ENCODE measurements around the gene SUPV3L1. TPM values are rescaled to one million over a fixed set of nuclear protein-coding genes. Genes with fewer than 3 reads are reported as not detected.

The SUPV3L1 gene
- 10 to 100 TPM; 14.1 to 21.7 TPM for total RNA-seq
- polyA plus RNA-seq, result 10 to 100 TPM; 14.5 to 20.6 TPM

DNA sequence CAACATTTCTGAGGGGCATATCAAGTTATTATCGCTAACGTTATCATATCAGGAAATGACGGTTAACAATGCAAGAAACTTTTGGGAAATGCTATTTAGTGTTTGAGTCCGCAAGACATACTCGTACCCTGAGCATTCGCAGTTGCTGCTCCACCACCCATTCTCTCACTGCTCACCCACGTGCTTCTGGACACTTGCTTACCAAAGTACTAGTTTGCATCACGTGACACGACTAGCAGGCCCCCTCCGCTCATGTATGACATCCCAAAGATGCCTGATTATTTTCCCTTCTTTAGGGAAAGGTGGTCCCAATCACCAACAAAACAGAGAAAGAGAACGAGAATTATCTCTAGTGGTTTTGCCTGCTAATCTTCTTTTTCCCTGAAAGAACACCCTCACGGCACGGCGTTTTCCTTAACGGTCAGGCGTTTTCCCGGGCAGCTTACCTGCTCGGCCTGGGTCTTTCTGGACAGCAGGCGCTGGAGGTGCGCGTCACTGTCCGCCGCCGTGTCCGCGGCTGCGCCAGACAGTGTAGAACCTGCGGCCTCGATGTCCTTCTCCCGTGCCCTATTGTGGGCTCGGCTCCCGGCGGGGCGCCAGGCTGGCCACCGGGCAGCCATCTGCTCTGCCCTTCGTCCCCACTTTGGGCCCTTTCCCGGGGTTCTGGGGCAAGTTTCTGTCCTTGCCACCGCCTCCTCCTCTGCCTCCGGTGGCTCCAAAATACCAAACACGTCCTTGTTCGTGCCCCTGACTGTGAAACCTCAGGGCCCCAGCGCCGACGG is at the start of gene SUPV3L1:
TSS of gene SUPV3L1 (plus strand) at position 492 of the 782 bp plus-strand sequence. CDS start at position 550, 58 bp downstream.
- peak; percentile 93 for DNase-seq (ENCODE audit: low spot score)
- no peaks in the 10 kb centered on the region for H3K27me3 ChIP-seq (ENCODE audit: control insufficient read depth in 4 of 4, insufficient read depth in 4 of 4, low read length in 3 of 4)
- peak within 1 kb of the TSS; percentile 73 to 99 (median 93) for H3K4me3 ChIP-seq (ENCODE audit: low read depth in 1 of 3, low read length in 3 of 3)
- H3K36me3 ChIP-seq (ENCODE audit: control insufficient read depth in 4 of 4, insufficient read depth in 3 of 4, low read depth in 1 of 4, low read length in 3 of 4), result peaks cover 0 to 5% (median 0%) of the 10 kb centered on the region in 4 donors
- under 1% methylated on average over 44 of the region's 44 CpGs for WGBS
- H3K9ac ChIP-seq (ENCODE audit: low read depth in 1 of 2, low read length in 2 of 2), result peak within 1 kb of the TSS; percentile 91 to 96
- peak within 1 kb of the TSS; percentile 83 to 92 for H3K27ac ChIP-seq (ENCODE audit: low read depth in 1 of 2, low read length in 2 of 2)
- no peaks in the 10 kb centered on the region for H3K9me3 ChIP-seq (ENCODE audit: control insufficient read depth in 4 of 4, low read length in 3 of 4)
- TF ChIP-seq, protein P1, sequence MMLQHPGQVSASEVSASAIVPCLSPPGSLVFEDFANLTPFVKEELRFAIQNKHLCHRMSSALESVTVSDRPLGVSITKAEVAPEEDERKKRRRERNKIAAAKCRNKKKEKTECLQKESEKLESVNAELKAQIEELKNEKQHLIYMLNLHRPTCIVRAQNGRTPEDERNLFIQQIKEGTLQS (IDR thresholded peaks at IDR 0.05), result peak; percentile 70
- TF ChIP-seq, protein P2, sequence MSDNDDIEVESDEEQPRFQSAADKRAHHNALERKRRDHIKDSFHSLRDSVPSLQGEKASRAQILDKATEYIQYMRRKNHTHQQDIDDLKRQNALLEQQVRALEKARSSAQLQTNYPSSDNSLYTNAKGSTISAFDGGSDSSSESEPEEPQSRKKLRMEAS (IDR thresholded peaks at IDR 0.05), result peak; percentile 99
- TF ChIP-seq FOXA2 (IDR thresholded peaks at IDR 0.05) (no peak), SP1 (IDR thresholded peaks at IDR 0.05) (peak; percentile 77), GABPA (IDR thresholded peaks at IDR 0.05 in 1 of 2, conservative IDR thresholded peaks at IDR 0.05 in 1 of 2) (peak in 1 of 2 donors; percentile 61), HNF4A (conservative IDR thresholded peaks at IDR 0.05) (peak; percentile 45 to 52), RXRA (IDR thresholded peaks at IDR 0.05) (peak; percentile 28 to 41), NR2F2 (IDR thresholded peaks at IDR 0.05) (no peak), EGR1 (IDR thresholded peaks at IDR 0.05; ENCODE audit: low read depth in 2 of 2) (peak in 1 of 2 donors; percentile 46), HNF4G (IDR thresholded peaks at IDR 0.05) (no peak), JUND (IDR thresholded peaks at IDR 0.05) (peak; percentile 45 to 58), YY1 (IDR thresholded peaks at IDR 0.05) (peak; percentile 69), RAD21 (IDR thresholded peaks at IDR 0.05) (peak; percentile 30 to 32), TAF1 (conservative IDR thresholded peaks at IDR 0.05) (peak; percentile 92), FOXA1 (IDR thresholded peaks at IDR 0.05) (peak; percentile 37)
- TF ChIP-seq, protein P3, sequence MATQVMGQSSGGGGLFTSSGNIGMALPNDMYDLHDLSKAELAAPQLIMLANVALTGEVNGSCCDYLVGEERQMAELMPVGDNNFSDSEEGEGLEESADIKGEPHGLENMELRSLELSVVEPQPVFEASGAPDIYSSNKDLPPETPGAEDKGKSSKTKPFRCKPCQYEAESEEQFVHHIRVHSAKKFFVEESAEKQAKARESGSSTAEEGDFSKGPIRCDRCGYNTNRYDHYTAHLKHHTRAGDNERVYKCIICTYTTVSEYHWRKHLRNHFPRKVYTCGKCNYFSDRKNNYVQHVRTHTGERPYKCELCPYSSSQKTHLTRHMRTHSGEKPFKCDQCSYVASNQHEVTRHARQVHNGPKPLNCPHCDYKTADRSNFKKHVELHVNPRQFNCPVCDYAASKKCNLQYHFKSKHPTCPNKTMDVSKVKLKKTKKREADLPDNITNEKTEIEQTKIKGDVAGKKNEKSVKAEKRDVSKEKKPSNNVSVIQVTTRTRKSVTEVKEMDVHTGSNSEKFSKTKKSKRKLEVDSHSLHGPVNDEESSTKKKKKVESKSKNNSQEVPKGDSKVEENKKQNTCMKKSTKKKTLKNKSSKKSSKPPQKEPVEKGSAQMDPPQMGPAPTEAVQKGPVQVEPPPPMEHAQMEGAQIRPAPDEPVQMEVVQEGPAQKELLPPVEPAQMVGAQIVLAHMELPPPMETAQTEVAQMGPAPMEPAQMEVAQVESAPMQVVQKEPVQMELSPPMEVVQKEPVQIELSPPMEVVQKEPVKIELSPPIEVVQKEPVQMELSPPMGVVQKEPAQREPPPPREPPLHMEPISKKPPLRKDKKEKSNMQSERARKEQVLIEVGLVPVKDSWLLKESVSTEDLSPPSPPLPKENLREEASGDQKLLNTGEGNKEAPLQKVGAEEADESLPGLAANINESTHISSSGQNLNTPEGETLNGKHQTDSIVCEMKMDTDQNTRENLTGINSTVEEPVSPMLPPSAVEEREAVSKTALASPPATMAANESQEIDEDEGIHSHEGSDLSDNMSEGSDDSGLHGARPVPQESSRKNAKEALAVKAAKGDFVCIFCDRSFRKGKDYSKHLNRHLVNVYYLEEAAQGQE (IDR thresholded peaks at IDR 0.05), result peak; percentile 26
- TF ChIP-seq, protein P4, sequence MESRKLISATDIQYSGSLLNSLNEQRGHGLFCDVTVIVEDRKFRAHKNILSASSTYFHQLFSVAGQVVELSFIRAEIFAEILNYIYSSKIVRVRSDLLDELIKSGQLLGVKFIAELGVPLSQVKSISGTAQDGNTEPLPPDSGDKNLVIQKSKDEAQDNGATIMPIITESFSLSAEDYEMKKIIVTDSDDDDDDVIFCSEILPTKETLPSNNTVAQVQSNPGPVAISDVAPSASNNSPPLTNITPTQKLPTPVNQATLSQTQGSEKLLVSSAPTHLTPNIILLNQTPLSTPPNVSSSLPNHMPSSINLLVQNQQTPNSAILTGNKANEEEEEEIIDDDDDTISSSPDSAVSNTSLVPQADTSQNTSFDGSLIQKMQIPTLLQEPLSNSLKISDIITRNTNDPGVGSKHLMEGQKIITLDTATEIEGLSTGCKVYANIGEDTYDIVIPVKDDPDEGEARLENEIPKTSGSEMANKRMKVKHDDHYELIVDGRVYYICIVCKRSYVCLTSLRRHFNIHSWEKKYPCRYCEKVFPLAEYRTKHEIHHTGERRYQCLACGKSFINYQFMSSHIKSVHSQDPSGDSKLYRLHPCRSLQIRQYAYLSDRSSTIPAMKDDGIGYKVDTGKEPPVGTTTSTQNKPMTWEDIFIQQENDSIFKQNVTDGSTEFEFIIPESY (IDR thresholded peaks at IDR 0.05), result peak; percentile 67
- TF ChIP-seq, protein P5, sequence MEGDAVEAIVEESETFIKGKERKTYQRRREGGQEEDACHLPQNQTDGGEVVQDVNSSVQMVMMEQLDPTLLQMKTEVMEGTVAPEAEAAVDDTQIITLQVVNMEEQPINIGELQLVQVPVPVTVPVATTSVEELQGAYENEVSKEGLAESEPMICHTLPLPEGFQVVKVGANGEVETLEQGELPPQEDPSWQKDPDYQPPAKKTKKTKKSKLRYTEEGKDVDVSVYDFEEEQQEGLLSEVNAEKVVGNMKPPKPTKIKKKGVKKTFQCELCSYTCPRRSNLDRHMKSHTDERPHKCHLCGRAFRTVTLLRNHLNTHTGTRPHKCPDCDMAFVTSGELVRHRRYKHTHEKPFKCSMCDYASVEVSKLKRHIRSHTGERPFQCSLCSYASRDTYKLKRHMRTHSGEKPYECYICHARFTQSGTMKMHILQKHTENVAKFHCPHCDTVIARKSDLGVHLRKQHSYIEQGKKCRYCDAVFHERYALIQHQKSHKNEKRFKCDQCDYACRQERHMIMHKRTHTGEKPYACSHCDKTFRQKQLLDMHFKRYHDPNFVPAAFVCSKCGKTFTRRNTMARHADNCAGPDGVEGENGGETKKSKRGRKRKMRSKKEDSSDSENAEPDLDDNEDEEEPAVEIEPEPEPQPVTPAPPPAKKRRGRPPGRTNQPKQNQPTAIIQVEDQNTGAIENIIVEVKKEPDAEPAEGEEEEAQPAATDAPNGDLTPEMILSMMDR (IDR thresholded peaks at IDR 0.05; ENCODE audit: low read depth, low read length, missing input control), result no peak
- H3K4me1 ChIP-seq (ENCODE audit: control insufficient read depth in 4 of 4, insufficient read depth in 4 of 4, low read length in 3 of 4), result peaks cover 0 to 26% (median 20%) of the 10 kb centered on the region in 4 donors
